Effector memory CD8-positive, alpha-beta T cell (primary cell): ENCODE results near the gene RUNX1.

Source experiments
- ATAC-seq: fragments of 150-1000 bp; cut with Tn5 transposase; replicated peaks from 2 replicates; pipeline ENCODE4 v1.10.0; 2021; ENCODE audit warnings: mild to moderate bottlenecking, moderate library complexity
- DNase-seq, 3 experiments: peaks; one replicate each; pipeline ENCODE4 v3.0.0; 2021
- H3K27ac Mint-ChIP-seq, 2 donors: one replicate each; pipeline ENCODE4 v1.8.0; 2022; ENCODE audit warnings: mild to moderate bottlenecking in 2 of 2, mixed read lengths in 2 of 2, moderate library complexity in 2 of 2
- H3K27me3 Mint-ChIP-seq, 2 donors: one replicate each; pipeline ENCODE4 v1.8.0; 2022; ENCODE audit warnings: mixed read lengths in 2 of 2
- H3K36me3 Mint-ChIP-seq: one replicate; pipeline ENCODE4 v1.8.0; 2022; ENCODE audit warnings: mild to moderate bottlenecking, moderate library complexity, mixed read lengths; ENCODE audit not compliant: insufficient read depth
- H3K4me1 Mint-ChIP-seq, 2 donors: one replicate each; pipeline ENCODE4 v1.8.0; 2022; ENCODE audit warnings: low read depth in 2 of 2, mixed read lengths in 2 of 2
- H3K4me3 Mint-ChIP-seq, 2 donors: one replicate each; pipeline ENCODE4 v1.8.0; 2022; ENCODE audit warnings: mild to moderate bottlenecking in 2 of 2, mixed read lengths in 2 of 2, moderate library complexity in 2 of 2
- H3K9me3 Mint-ChIP-seq, 2 donors: one replicate each; pipeline ENCODE4 v1.8.0; 2022; ENCODE audit warnings: mixed read lengths in 2 of 2

Gene RUNX1

DNA sequence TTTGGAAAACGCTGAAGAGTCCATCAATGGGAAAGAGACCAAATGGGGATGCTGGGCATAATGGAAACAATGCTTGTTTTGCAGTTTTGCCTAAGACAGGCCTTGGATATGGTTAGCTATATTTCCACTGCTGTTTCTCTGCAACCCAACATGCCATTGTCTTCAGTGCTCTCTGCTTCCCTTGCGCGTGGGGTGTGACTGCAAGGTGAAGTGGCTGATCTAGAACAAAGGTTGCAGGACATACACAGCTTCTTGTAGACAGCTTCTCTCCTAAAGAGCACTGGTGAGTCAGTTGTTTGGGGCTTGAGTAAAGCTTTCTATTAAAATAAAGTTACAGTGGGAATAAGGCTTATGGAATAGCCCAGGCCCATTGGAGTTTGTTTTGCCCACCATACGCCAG lies 33.0 kb downstream of the RUNX1 start:
- H3K27ac Mint-ChIP-seq = peak overlapping the region; percentile 75 to 85
- DNase-seq (no peak), ATAC-seq (no peak)
- H3K27me3 Mint-ChIP-seq = no peaks in the 10 kb centered on the region
- peak overlapping the region in 1 of 2 donors; percentile 16 for H3K4me3 Mint-ChIP-seq
- H3K9me3 Mint-ChIP-seq = no peaks in the 10 kb centered on the region
- peaks cover 53 to 83% of the 10 kb centered on the region in 2 donors for H3K4me1 Mint-ChIP-seq
- H3K36me3 Mint-ChIP-seq = peaks cover 17% of the 10 kb centered on the region

DNA sequence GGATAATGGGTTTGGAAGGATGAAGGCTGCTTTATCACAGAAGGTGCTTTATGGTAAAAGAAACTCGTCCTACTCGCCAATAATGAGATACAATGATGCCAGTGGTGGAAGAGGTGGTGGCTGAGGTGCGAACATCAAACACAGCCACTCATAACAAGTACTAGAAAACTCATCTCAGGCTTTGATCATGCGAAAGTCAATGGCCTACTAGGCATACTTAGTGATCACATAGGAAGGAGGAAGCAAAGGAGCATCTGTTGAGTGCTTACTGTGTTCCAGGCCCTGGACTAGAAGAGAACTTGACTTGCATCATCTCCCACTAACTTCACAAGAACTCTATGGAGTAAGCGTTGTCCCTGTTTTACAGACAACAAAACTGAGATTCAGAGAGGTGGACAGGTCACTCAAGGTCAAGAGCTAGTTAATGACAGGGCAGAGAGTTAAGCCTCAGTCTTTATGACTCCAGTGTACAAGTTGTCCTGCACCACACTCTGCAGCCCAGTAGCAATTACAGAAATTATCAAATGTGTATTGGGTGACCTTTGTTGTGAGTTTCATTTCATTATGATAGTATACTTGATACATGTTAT lies 33.6 kb downstream of the RUNX1 start:
- Mint-ChIP-seq H3K4me3 (peak overlapping the region; percentile 16 to 46), H3K36me3 (peaks cover 17% of the 10 kb centered on the region), H3K27me3 (no peaks in the 10 kb centered on the region), H3K27ac (peak overlapping the region; percentile 64 to 85), H3K4me1 (peaks cover 51 to 82% of the 10 kb centered on the region in 2 donors), H3K9me3 (no peaks in the 10 kb centered on the region)
- DNase-seq = no peak
- ATAC-seq = peak; percentile 94

DNA sequence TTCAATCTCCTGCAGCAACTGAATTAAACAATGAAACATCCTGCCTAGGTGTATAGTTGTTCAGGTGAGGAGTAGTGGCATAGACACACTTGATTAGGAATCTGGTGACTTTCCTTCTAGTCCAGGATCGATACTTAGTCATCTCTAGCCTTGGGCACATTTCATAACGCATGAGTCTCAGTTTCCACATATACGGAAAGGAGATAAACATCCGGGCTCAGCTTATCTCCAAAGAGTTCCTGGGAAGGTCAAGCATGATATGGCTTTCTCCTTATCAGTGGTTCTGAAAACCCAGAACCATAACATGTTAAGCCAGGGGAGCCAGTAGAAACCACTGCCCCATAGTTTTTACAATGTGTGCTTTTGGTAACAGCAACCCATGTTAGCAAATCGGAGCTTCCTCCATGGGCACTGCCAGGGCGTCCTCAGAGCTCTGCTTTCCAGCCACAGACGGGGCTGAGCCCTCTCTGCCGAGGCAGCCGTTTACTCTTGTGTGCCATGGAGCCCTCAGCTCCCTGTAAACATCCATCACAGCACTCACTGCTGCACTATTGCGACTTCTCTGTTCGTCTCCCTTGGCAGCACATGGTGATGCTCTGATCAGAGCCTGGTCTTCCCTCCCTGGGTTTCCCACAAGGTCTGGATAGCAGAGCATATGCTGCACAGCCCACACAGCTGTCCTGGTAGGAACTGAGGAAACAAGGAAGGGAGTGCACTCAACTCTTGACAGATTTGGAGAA lies 34.6 kb downstream of the RUNX1 start:
- Mint-ChIP-seq H3K27me3 (no peaks in the 10 kb centered on the region), H3K36me3 (peaks cover 17% of the 10 kb centered on the region), H3K27ac (peak overlapping the region in 1 of 2 donors; percentile 85), H3K9me3 (no peaks in the 10 kb centered on the region), H3K4me1 (peaks cover 49 to 83% of the 10 kb centered on the region in 2 donors), H3K4me3 (peak overlapping the region in 1 of 2 donors; percentile 46)
- DNase-seq = no peak
- ATAC-seq = no peak

DNA sequence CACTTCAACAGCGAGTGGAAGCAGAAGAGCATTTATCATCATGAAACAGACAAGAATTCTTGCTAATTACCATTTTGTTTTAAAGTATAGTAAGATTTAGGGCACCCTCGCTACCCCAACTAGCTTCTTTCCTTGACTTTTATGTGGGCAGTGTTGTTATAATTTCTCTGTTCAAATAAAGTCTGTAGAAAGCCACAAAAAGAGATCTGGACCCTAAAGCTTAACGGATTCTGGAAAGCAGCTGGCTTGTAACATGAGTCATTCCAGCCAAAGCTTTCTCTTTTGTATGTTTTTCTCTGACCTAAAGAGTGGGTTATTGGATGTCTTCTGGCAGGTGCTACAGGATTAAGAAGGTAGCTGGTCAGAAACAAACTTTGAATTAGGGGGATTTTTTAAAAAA lies 37.4 kb downstream of the RUNX1 start:
- no peak for DNase-seq
- H3K4me3 Mint-ChIP-seq = peak overlapping the region in 1 of 2 donors; percentile 8
- peaks cover 11% of the 10 kb centered on the region for H3K36me3 Mint-ChIP-seq

DNA sequence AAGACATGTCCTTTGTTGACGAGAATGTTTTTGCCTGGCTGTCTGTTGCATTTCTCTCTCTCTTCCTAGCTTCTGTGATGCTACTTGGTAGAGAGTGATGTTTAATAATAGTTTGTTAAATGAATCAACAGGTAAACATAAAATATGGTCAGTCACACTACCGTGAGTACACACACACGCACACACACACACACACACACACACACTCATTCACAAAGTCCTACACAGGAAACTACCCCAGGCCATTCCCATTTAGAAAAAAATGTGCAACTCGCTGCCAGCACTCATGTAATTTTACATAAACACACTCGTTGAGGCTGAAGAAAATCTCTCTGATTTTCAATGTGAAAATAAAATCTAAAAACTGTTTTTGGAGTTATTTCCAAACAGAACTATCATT lies 38.7 kb downstream of the RUNX1 start:
- Mint-ChIP-seq H3K36me3 (peaks cover 11% of the 10 kb centered on the region), H3K4me3 (no peak overlapping the region), H3K4me1 (peaks cover 61 to 87% of the 10 kb centered on the region in 2 donors), H3K9me3 (no peaks in the 10 kb centered on the region), H3K27ac (peak overlapping the region; percentile 77 to 87), H3K27me3 (no peaks in the 10 kb centered on the region)
- ATAC-seq (no peak), DNase-seq (no peak)

More for the DNA sequence above, 37.4 kb downstream of the RUNX1 start:
- Mint-ChIP-seq H3K27ac (peak overlapping the region; percentile 76 to 77), H3K4me1 (peaks cover 60 to 87% of the 10 kb centered on the region in 2 donors), H3K27me3 (no peaks in the 10 kb centered on the region), H3K9me3 (no peaks in the 10 kb centered on the region)
- ATAC-seq = peak; percentile 13

DNA sequence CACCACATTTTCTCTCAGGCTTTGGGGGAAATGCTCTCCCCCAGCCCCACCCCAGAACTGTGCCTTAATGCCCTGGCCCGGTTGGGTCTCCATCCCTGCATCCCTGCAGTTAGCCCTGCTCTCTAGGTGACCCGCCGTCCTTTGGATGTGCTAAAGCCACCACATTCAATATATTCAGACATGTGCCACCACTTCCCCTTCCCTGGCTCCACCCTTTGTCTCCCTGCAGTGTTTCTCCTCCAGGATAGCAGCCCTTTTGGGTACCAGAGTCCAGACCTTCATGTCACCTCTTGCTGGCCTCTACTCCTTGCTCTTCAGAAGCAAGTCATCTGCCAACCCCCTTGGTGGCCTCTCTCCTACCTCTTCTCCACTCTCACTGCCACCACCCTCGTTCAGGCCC lies 41.8 kb downstream of the RUNX1 start:
- H3K27me3 Mint-ChIP-seq = no peaks in the 10 kb centered on the region
- no peaks in the 10 kb centered on the region for H3K9me3 Mint-ChIP-seq
- peaks cover 62 to 93% of the 10 kb centered on the region in 2 donors for H3K4me1 Mint-ChIP-seq
- ATAC-seq (no peak), DNase-seq (no peak)
- peak overlapping the region in 1 of 2 donors; percentile 15 for H3K4me3 Mint-ChIP-seq
- peak overlapping the region; percentile 67 to 71 for H3K27ac Mint-ChIP-seq
- H3K36me3 Mint-ChIP-seq = peaks cover 8% of the 10 kb centered on the region

DNA sequence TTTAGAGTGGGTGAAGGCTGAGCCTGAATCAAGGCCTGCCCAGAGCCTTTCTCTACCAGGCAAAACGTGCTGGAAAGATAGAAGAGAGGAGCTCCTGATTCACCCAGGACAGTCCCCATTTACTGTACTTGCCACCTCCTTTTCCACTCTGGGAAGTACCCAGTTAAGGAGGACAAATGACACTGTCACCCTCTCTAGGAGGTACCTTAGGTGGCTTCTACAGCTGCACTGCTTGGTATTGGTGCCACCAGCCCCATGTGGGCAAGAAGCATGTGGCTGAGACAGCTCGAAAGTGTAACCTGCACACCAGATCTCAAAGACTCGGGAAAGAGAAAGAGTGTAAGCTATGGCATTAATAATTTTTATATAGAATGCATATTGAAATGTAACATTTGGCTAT lies 42.3 kb downstream of the RUNX1 start:
- Mint-ChIP-seq H3K27ac (peak overlapping the region; percentile 79 to 92), H3K4me1 (peaks cover 61 to 93% of the 10 kb centered on the region in 2 donors), H3K36me3 (peaks cover 8% of the 10 kb centered on the region), H3K9me3 (no peaks in the 10 kb centered on the region), H3K4me3 (peak overlapping the region in 1 of 2 donors; percentile 53), H3K27me3 (no peaks in the 10 kb centered on the region)
- DNase-seq (no peak), ATAC-seq (peak; percentile 39)

DNA sequence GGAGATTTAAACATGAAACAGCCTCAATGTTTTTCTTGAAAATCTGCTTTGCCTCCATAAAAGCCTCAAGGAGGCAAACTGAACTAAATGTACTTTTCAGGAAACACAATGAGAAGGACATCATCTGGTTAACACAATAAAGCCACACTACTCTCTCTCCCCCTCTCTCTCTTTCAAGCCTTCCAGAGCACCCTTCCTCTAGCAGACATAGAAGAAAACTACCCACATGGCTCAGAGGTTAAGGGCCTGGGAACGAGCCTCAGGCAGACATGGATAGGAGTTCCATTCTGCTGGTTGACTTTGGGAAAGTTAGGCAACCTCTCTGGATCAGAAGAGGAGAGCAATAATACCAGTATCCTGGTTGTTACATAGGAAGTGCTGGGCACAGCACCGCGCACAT lies 42.9 kb downstream of the RUNX1 start:
- peaks cover 60 to 93% of the 10 kb centered on the region in 2 donors for H3K4me1 Mint-ChIP-seq
- no peaks in the 10 kb centered on the region for H3K27me3 Mint-ChIP-seq
- DNase-seq (no peak), ATAC-seq (peak; percentile 24)
- peak overlapping the region; percentile 79 to 92 for H3K27ac Mint-ChIP-seq
- peak overlapping the region in 1 of 2 donors; percentile 53 for H3K4me3 Mint-ChIP-seq
- peaks cover 8% of the 10 kb centered on the region for H3K36me3 Mint-ChIP-seq
- no peaks in the 10 kb centered on the region for H3K9me3 Mint-ChIP-seq

DNA sequence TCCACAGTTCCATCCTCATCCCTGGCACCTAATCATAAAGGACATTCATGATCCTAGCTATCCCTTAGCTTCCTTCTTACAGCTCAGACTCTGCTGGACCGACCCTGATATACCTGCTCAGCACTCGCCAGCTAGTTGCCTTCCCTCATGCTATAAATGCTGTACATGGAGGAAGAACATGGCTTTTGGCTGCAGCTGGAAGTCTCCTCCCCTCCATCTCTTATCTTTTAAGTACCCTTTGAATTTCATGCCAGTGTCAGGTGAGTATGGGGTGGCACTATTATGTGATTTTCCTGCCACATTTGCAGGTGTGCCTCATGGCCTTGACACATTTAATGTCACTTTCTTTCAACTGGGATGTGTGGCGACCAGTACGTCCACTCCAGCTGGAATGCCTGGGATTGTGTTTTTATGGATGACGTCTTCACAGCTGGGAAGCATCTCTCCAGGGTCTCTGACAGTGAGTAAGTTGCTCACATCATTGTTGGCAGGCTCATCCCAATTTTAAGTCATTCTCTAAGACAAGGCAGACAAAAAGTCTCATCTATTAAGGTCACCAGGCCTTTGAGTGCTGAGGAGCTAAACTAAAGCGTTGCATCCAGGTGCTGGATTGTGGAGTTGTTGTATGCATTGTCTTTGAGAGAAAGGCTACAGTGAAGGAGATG lies 43.4 kb downstream of the RUNX1 start:
- no peak for DNase-seq
- H3K4me1 Mint-ChIP-seq = peaks cover 61 to 92% of the 10 kb centered on the region in 2 donors
- no peaks in the 10 kb centered on the region for H3K9me3 Mint-ChIP-seq
- H3K27ac Mint-ChIP-seq = peak overlapping the region; percentile 79 to 92
- peak overlapping the region in 1 of 2 donors; percentile 53 for H3K4me3 Mint-ChIP-seq
- H3K27me3 Mint-ChIP-seq = no peaks in the 10 kb centered on the region
- no peak for ATAC-seq
- peaks cover 8% of the 10 kb centered on the region for H3K36me3 Mint-ChIP-seq

DNA sequence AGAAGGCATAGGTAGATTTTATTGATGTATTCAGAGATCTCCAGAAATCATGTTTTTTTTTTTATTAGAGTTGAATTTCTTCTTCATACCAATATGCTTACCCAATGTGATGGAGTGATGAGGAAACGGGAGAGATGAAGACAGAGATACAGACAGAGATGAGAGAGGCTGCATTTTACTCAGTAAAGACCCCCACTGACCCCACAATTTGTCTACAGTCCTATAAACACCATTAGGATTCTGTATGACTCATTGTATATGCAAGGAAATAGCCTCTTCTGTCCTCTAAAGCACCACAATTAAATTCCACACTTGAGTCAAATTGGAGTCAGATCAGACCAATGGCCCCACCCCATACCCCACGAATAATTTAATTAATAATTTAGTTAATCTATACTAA lies 44.0 kb downstream of the RUNX1 start:
- Mint-ChIP-seq H3K27me3 (no peaks in the 10 kb centered on the region), H3K4me3 (peak overlapping the region; percentile 20 to 53), H3K27ac (peak overlapping the region; percentile 79 to 92), H3K36me3 (peaks cover 8% of the 10 kb centered on the region), H3K4me1 (peaks cover 62 to 94% of the 10 kb centered on the region in 2 donors), H3K9me3 (no peaks in the 10 kb centered on the region)
- ATAC-seq = no peak
- no peak for DNase-seq

DNA sequence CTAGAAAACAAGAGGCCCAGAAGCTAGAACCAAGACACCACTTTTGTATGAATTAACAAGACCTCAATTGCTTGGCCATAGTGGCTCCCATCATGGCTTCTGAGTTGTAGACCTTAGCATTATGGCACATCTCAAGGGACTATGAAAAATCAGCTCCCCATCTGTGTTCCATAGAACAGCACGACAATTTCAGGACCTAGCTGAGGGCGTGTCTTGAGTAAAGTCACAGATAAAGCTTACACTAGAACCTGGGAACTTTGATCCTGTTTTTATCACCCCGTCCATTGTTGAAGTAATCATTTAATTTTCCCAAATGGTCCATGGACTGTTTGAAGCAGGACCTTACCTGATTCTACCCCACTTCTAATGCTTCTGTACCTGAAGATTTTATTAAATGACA lies 44.8 kb downstream of the RUNX1 start:
- Mint-ChIP-seq H3K27ac (peak overlapping the region; percentile 79 to 92), H3K4me3 (no peak overlapping the region), H3K4me1 (peaks cover 66 to 95% of the 10 kb centered on the region in 2 donors), H3K36me3 (peaks cover 8% of the 10 kb centered on the region), H3K27me3 (no peaks in the 10 kb centered on the region), H3K9me3 (no peaks in the 10 kb centered on the region)
- DNase-seq (no peak), ATAC-seq (no peak)

DNA sequence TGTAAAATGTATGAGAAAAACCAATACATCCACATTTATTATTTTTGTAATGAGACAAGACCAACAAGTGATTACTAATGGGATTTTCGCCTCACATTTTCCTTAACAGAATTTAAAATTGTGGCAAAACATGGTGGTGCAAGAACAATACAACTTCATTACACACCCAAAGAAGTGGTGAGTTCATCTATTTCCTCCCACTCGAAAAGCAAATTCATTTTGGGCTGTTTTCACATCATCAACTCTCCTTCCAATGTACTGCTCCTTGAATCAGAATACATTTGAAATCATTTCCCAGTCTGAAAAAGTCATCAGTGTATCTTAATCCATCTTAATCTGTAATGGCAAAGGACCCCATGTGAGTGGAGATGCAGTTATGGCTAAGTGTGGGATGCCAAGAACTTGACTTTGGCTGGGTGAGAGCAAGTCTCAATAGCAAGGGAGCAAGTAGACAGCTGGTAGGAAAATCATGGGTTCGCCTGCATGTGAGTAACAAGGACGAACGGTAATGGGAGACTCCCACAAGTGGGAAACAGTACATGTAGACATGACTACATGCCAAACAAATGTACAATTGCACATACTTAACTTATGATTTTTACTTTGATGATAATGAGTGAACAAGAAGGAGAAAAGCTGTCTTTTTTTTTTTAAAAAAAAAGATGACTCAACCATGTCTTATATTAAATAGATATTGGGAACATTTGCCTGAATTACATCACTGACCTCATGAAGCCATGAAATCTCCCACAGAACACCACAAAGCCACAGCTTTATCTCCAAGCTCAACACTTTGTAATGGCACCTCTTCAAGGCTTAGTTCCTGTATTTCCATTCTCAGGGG lies 46.0 kb downstream of the RUNX1 start:
- H3K27ac Mint-ChIP-seq = peak overlapping the region; percentile 4 to 92
- H3K9me3 Mint-ChIP-seq = no peaks in the 10 kb centered on the region
- DNase-seq = no peak
- H3K27me3 Mint-ChIP-seq = no peaks in the 10 kb centered on the region
- H3K36me3 Mint-ChIP-seq = peaks cover 12% of the 10 kb centered on the region
- no peak overlapping the region for H3K4me3 Mint-ChIP-seq
- peaks cover 72 to 95% of the 10 kb centered on the region in 2 donors for H3K4me1 Mint-ChIP-seq
- ATAC-seq = no peak

DNA sequence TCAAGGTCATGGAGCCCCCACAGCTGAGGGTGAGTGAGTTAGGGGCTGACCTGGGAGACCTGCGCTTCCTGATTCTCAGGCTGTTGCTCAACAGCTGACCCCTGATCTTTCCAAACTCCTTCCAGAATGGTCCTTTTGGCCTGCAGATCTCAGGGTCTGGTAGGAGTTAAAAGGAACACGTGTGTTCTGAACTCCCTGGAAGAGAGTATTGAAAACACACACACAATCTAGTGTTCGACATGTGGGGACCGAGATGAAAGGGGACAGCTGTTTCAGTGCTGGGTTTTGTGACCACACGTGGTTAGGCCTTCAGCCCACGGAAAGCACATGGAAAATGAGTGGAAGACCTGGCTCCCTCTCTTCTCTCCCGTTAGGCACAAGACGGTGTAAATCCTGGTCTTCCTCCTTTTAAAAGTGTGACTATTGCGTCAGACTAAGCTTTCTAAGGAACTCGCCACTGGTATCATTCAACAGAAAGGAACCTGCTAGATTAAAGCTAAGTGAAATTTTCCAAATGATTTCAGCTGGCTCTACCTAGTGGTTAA lies 49.6 kb downstream of the RUNX1 start:
- Mint-ChIP-seq H3K27me3 (no peaks in the 10 kb centered on the region), H3K4me1 (peaks cover 67 to 85% of the 10 kb centered on the region in 2 donors), H3K36me3 (peaks cover 19% of the 10 kb centered on the region), H3K9me3 (no peaks in the 10 kb centered on the region), H3K27ac (peak overlapping the region; percentile 58 to 59), H3K4me3 (peak overlapping the region in 1 of 2 donors; percentile 65)
- DNase-seq (no peak), ATAC-seq (no peak)
